Activated CD4-positive, alpha-beta T cell treated with anti-CD3 and anti-CD28 coated beads for 4 hours (primary cell): ENCODE results near the gene YTHDC1.
"Not testable (repeated sequence)": the region's sequence is repeated elsewhere in the genome, so short reads cannot be mapped to it uniquely, and the experiment has no call there.

ENCODE experiments used
- DNase-seq, 2 donors: peaks; one replicate each; pipeline ENCODE4 v3.0.0-alpha.2; 2020

Gene YTHDC1

DNA sequence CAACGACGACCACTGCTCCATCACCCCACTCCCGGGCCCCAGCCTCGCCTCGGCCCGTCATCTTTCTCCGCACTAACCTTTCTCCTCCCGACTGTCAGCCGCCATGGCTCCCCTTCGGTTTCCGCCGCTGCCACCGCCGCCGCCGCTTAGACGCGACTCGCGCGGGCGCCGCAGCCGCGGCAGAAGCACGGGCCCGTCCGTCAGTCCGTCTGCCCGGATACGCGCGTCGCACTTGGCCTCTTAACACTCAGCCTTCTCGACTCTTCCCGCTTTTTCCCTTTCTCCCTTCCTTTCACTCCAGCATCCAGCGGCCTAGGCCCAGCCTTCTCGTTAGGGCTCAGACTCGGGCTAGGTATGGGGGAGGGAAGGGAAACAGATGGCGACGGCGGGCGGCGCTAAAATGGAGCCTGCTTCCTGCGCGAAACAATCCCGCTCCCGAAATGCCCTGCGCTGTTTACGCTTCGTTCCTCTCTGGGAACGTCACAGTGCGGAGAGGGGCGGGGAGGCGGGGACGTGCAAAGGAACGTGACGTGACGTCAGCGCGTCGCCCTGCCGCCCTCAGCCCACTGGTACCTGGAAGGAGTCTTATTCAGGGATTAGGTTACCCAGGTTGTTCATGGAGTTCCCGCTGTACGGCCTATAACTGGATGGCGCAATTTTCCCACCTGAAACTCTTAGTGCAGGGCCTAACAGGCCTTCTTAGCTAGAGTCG lies at the start of gene YTHDC1:
Gene YTHDC1, minus strand, starts transcription at position 442 of the 712 bp plus-strand sequence. Its CDS starts 337 bp downstream, at position 105.
- peak; percentile 95 for DNase-seq

DNA sequence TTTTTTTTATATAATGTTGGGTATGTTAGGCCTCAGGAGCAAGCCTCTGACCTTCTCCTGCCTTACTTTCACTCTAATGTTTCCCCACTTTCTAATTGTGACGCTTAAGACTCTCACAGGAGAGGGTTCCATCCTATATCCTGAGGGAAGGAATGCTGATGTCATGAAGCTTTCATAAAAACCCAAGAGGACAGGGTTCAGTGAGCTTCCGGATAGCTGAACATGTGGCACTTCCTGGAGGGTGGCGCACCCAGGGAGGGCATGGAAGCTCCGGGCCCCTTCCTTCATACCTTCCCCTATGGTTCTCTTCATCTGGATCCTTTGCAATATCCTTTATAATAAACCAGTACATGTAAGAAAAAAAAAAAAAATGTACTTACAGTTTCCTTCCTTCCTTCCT lies 49.4 kb upstream of the YTHDC1 start:
- no peak for DNase-seq

- no peak for DNase-seq
Measured at GRCh38 chr4:68396756-68397155, 46.9 kb upstream of the YTHDC1 start.

GRCh38 chr4:68391436-68391835 lies 41.5 kb upstream of the YTHDC1 start:
- no peak for DNase-seq

DNA sequence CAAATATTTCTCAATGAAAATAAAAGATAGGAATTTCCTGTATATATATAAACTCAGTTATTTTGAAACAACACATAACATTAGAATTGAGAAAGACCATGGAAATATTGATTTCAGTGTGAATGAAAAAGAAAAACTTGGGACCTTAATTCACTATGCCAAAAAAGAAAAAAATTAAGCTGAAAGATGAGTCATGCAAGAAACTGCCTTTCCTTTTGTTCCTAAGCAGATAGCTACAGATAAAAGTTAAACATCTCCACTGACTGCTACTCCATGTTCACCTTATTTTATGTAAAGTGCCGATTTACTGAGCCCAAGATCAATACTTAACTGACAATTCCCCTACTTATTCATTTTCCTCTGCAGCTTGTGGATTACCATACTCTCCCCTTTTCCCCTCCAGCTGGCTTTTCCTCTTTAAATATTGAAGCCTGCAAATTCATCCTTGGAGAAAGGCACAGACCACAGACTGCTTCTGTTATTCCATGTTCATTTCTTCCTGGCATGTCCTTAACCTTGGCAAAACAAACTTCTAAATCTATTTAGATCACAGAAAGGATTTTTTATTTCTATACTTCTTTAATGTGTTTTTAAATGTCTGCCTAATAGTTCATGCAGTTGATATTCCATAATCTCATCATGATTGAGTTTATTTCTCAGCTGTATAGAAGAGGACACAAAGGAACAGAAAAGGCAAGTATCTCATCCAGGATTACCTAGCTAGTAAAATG lies 40.5 kb upstream of the YTHDC1 start:
- no peak for DNase-seq

GRCh38 chr4:68389386-68389913 lies 39.6 kb upstream of the YTHDC1 start:
- not testable (repeated sequence) for DNase-seq

DNA sequence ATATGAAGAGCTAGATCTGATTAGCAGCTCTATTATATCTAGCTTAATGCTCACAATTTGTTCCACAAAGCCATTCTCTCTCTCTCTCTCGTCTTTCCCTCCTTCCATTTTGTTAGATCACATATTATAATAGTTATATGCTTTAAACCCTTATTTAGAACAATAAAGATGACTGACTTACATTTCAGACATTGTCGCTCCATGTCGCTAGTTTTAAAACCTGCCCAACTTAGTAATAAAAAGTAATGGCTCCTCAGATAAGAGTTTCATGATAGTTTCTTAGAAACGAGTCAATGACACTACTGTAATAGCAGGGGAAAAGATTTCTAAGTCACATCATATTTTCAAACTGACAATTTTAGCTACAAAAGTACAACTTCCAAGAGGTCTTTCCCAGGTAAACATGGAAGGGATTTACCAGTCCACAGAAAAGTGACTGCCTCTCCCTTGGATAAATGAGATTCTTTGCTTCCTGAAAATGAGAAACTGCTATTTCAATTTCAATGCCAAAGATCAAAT lies 38.5 kb upstream of the YTHDC1 start:
- no peak for DNase-seq

DNA sequence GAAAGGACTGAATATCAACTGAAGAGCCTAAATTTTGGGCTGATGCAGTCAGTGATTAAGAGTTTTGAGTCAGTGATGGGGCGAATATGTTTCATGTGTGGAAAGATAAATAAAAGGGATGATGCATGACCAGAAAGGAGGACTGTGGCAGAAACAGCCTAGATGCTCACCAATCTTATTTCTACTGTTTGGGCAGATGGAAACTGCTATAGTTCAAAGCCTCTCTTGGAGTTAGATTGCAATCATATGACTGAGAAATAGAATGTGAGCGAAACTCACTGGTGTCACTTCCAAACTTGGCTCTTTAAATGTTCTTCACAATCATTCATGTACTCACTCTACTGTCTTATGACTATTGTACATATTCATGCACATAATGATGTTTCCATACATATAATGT lies 35.4 kb upstream of the YTHDC1 start:
- DNase-seq: no peak

GRCh38 chr4:68383115-68383514 lies 33.2 kb upstream of the YTHDC1 start:
- no peak for DNase-seq

GRCh38 chr4:68378226-68378625 lies 28.3 kb upstream of the YTHDC1 start:
- no peak for DNase-seq

GRCh38 chr4:68375667-68376559 lies 26.0 kb upstream of the YTHDC1 start:
- DNase-seq: peak; percentile 41 to 50

DNA sequence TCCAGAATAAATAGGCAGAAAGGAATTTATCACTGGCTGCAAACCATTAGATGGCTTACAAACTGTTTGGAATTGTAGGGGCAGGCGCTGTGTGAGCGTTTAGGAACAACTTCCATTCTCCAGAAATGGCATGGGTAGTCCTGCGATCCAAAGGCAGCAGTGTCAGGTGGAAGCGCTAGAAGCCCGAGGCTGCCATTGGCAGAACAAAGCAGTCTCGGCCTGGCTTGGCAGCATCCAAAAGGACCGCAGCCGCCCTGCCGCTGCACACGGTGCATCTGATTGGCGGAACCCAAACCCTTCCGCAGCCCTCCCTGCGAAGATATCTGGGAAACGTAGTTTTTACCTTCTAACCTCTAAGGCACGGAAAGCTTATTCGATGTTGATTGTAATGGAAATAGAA lies 23.6 kb upstream of the YTHDC1 start:
- DNase-seq: peak; percentile 39 to 41

- no peak for DNase-seq
Measured at GRCh38 chr4:68372588-68372987, 22.7 kb upstream of the YTHDC1 start.

DNA sequence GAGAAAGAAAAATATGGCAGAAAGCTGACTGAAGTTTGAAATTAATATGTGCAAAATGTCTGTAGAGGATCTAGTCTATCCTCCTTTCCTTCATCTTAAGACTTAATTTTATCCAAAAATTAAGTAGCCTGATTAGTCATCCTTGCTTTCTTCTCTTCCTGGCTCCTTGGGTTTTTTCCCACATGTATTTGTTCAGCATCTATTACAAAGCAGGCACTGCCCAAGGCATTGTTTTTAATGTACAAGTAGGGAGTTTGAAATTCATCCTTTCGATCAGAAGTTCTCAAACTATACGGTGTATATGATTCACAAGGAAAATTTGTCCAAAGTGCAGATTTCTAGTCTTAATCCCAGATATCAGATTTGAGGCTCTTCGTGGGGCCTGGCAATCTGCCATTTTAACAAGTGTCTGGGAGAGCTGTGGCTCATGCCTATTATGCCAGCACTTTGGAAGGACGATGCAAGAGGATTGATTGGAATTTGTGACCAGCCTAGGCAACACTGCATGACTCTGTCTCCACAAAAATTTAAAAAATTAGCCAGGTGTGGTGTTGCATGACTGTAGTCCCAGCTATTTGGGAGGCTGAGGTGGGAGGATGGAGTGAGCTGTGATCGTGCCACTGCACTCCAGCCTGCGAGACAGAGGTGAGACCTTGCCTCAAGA lies 19.4 kb upstream of the YTHDC1 start:
- no peak for DNase-seq

- DNase-seq: no peak
Measured at GRCh38 chr4:68368691-68369131, 18.8 kb upstream of the YTHDC1 start.

GRCh38 chr4:68367835-68368234 lies 17.9 kb upstream of the YTHDC1 start:
- no peak for DNase-seq

DNA sequence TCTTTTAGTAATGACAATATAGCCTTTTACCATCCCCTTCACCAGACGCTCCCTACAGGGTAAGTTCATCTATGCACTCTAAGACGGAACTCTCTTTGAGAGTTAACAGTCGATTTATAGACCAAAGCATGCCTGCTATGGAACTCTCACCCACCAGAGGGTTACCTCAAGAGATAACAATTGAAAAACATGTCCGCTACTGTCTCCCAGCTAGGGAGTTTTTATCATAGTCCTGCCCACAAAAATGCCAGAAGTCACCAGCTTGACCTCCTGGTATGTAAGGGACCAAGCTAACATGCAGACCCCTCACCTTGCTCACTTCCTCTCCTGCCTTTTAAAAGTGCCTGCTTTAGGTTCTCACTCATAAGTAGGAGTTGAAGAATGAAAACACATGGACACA lies 16.7 kb upstream of the YTHDC1 start:
- no peak for DNase-seq

DNA sequence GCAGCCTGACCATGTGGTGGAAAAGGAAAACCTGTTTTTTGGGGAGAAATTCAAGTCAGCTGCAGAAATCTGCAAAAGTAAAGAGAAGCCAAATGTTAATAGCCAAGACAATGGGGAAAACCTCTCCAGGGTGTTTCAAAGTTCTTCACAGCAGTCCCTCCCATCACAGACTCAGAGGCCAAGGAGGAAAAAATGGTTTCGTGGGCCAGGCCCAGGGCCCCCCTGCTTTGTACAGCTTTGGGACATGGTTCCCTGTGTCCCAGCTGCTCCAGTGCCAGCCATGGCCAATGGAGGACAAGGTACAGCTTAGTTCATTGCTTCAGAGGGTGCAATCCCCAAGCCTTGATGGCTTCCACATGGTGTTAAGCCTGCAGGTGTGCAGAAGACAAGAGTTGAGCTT lies 15.2 kb upstream of the YTHDC1 start:
- DNase-seq: no peak

GRCh38 chr4:68361146-68361589 lies 11.3 kb upstream of the YTHDC1 start:
- no peak for DNase-seq

GRCh38 chr4:68360231-68360968 lies 10.5 kb upstream of the YTHDC1 start:
- no peak for DNase-seq

GRCh38 chr4:68359508-68359907 lies 9.6 kb upstream of the YTHDC1 start:
- DNase-seq: no peak
